Activated CD4-positive, alpha-beta T cell treated with anti-CD3 and anti-CD28 coated beads for 1 hour (primary cell): Measurements from ENCODE around the gene FASTKD2.
"Not testable (repeated sequence)": the region's sequence is repeated elsewhere in the genome, so short reads cannot be mapped to it uniquely, and the experiment has no call there.

Source experiments
- DNase-seq: peaks from one replicate; pipeline ENCODE4 v3.0.0-alpha.2; 2020

FASTKD2 gene

GRCh38 chr2:206792645-206793044 is 27.2 kb downstream of the FASTKD2 start:
- no peak for DNase-seq

GRCh38 chr2:206797376-206797775 is 32.0 kb downstream of the FASTKD2 start:
- DNase-seq = no peak

GRCh38 chr2:206798000-206798399 is 32.6 kb downstream of the FASTKD2 start:
- DNase-seq = no peak

GRCh38 chr2:206799083-206799482 is 33.7 kb downstream of the FASTKD2 start:
- no peak for DNase-seq

GRCh38 chr2:206800506-206801417 is 35.4 kb downstream of the FASTKD2 start:
- DNase-seq = peak; percentile 13

GRCh38 chr2:206801418-206802189 is 36.2 kb downstream of the FASTKD2 start:
- DNase-seq = no peak

- DNase-seq = no peak
Measured at GRCh38 chr2:206802654-206803514, 37.5 kb downstream of the FASTKD2 start.

- DNase-seq = no peak
Measured at GRCh38 chr2:206804326-206804725, 38.9 kb downstream of the FASTKD2 start.

GRCh38 chr2:206805887-206806607 is 40.6 kb downstream of the FASTKD2 start:
- no peak for DNase-seq

GRCh38 chr2:206807624-206808023 is 42.2 kb downstream of the FASTKD2 start:
- DNase-seq = not testable (repeated sequence)

GRCh38 chr2:206812471-206812870 is 47.1 kb downstream of the FASTKD2 start:
- DNase-seq = not testable (repeated sequence)

GRCh38 chr2:206814498-206814897 is 49.1 kb downstream of the FASTKD2 start:
- DNase-seq = no peak

- no peak for DNase-seq
Measured at GRCh38 chr2:206820807-206821206, 55.4 kb downstream of the FASTKD2 start.

GRCh38 chr2:206823178-206823577 is 57.8 kb downstream of the FASTKD2 start:
- no peak for DNase-seq

- no peak for DNase-seq
Measured at GRCh38 chr2:206824087-206824618, 58.7 kb downstream of the FASTKD2 start.

GRCh38 chr2:206824993-206825392 is 59.6 kb downstream of the FASTKD2 start:
- DNase-seq = no peak

GRCh38 chr2:206831442-206831995 is 66.1 kb downstream of the FASTKD2 start:
- no peak for DNase-seq

GRCh38 chr2:206832873-206833272 is 67.5 kb downstream of the FASTKD2 start:
- no peak for DNase-seq

GRCh38 chr2:206833291-206833690 is 67.9 kb downstream of the FASTKD2 start:
- DNase-seq = no peak

- DNase-seq = no peak
Measured at GRCh38 chr2:206836722-206837121, 71.3 kb downstream of the FASTKD2 start.

GRCh38 chr2:206837775-206838174 is 72.4 kb downstream of the FASTKD2 start:
- no peak for DNase-seq

GRCh38 chr2:206838690-206839089 is 73.3 kb downstream of the FASTKD2 start:
- no peak for DNase-seq
